ENCODE results near the gene DENND5B.

DNA sequence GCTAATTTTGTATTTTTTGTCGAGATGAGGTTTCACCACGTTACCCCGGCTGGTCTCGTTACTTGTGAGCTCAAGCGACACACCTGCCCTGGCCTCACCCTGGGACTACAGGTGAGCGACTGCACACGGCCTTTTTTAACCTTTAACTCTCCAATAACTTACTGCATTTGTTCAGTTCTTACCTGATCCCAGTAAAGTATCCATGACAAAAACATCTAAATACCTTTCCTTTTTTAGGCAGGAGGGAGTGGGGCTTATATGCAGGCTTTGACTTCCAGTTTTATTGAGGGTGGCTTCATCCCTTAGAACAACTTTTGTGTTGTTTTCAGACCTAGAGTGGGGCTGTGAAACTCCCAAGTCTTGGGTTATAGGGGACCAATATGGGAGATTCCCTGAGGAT, 68.3 kb downstream of the DENND5B start:
- TF ChIP-seq, protein P1, sequence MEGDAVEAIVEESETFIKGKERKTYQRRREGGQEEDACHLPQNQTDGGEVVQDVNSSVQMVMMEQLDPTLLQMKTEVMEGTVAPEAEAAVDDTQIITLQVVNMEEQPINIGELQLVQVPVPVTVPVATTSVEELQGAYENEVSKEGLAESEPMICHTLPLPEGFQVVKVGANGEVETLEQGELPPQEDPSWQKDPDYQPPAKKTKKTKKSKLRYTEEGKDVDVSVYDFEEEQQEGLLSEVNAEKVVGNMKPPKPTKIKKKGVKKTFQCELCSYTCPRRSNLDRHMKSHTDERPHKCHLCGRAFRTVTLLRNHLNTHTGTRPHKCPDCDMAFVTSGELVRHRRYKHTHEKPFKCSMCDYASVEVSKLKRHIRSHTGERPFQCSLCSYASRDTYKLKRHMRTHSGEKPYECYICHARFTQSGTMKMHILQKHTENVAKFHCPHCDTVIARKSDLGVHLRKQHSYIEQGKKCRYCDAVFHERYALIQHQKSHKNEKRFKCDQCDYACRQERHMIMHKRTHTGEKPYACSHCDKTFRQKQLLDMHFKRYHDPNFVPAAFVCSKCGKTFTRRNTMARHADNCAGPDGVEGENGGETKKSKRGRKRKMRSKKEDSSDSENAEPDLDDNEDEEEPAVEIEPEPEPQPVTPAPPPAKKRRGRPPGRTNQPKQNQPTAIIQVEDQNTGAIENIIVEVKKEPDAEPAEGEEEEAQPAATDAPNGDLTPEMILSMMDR (IDR thresholded peaks at IDR 0.05 in 8 of 11, conservative IDR thresholded peaks at IDR 0.05 in 3 of 11): no peak
- no peak for TF ChIP-seq POLR2A (IDR thresholded peaks at IDR 0.05)
